EH (cell line): ENCODE results near the gene TNFRSF1B.
A peak's percentile ranks its signal among the peaks of the same experiment; 100 is the strongest.
"Not testable (repeated sequence)": the region's sequence is repeated elsewhere in the genome, so short reads cannot be mapped to it uniquely, and the experiment has no call there.

Source experiments
- DNase-seq: peaks from one replicate; pipeline ENCODE4 v3.0.0-alpha.2; 2015; ENCODE audit warnings: low read depth

TNFRSF1B gene

DNA sequence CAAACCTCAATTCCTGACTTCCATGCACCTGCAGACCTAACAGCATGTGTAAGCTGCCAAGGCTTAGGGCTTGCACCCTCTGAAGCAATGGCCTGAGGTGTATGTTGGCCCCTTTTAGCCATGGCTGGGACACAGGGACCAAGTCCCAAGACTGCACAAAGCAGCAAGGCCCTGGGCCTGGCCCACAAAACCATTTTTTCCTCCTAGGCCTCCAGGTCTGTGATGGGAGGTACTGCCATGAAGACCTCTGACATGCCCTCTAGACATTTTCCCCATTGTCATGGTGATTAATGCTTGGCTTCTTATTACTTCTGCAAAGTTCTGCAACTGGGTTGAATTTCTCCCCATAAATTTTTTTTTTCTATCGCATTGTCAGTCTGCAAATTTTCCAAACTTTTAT lies 55.9 kb downstream of the TNFRSF1B start:
- not testable (repeated sequence) for DNase-seq

DNA sequence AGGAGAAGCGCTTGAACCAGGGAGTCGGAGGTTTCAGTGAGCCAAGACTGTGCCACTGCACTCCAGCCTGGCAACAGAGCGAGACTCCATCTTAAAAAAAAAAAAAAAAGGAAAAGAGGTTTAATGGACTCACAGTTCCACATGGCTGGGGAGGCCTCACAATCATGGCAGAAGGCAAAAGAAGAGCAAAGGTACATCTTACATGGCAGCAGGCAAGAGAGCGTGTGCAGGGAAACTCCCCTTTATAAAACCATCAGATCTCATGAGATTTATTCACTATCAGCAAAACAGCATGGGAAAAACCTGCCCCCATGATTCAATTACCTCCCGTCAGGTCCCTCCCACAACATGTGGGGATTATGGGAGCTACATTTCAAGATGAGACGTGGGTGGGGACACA lies 57.3 kb downstream of the TNFRSF1B start:
- not testable (repeated sequence) for DNase-seq

- no peak for DNase-seq
Observed at GRCh38 chr1:12228979-12229378, 62.2 kb downstream of the TNFRSF1B start.

DNA sequence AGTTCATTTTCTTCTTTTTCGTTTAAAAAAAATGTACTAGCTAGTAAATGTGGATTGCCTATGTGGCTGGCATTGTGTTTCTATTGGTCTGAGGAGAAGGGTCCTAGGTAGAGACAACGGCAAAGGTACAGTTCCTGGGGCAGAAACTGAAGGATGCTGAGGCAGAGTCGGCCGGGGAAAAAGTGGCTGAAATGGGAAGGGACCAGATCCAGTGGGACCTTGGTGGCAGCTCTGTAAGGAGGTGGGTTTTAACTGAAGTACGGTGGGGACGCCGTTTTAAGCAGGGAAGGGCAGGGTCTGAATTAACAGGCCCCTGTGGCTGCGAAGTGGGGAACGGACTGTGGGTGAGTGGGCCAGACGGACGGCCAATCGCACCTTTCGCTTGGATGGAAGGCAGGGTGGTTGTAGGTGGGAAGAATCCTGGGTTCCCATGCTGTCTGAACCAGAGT lies 62.6 kb downstream of the TNFRSF1B start:
- DNase-seq = no peak

- DNase-seq = peak; percentile 77
Observed at GRCh38 chr1:12229835-12230548, 63.2 kb downstream of the TNFRSF1B start, which contains the start of gene VPS13D. TSS of gene VPS13D (plus strand) at chr1:12230030. CDS start at chr1:12234267, 4,237 bp downstream.

DNA sequence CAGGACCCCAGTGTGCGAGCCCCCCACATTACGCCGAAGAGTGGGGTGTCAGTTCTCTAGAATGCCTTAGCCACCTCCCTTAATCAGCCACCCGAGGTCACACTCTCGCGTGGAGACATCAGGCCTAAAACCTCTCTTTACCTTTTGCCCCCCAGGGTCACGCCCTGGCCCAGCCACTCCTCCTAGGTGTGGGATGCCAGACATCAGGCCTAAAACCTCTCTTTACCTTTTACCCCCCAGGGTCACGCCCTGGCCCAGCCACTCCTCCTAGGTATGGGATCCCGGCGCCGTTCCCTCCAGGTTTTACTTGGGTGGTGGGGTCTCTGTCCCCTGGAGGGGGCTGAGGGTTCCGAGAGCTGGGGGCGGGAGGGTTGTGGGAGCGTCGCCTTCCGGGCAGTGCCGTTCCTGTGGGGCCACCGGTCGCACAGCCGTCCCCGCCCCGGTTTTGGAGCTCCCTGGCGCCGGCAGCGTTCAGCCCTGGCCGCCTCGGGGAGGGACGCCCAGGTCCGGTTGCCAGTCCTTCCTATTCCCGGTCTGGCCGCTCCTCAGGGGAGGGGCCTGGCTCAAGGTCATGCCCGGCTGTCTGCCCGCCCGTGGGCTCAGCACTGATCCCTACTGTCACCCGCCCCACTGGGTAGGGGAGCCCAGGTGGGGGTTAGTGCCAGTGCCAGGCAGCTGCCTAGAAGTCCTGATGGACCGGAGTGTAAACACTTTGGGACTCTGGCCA lies 63.9 kb downstream of the TNFRSF1B start:
- peak; percentile 50 for DNase-seq

- DNase-seq = no peak
Observed at GRCh38 chr1:12231276-12231595, 64.4 kb downstream of the TNFRSF1B start.

DNA sequence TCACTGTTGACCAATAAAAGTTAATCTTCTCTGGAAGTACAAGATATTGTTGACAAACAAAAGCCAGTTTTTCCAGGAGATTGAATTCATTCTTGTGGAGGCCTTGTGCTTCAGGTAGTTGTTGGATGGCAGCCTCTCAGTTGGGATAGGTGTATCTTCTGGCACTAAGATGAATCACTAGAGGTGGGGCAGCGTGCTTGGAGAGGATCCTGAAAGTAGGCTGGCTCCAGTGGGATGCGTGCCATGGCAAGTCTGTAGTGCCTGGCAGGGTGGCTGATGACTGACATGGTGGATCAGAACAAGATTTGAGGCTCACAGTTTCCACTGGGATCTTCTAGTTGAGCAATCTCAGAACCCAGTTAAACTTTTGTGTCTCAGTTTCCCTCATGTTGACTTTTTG lies 65.4 kb downstream of the TNFRSF1B start:
- no peak for DNase-seq

- DNase-seq = peak; percentile 21
Observed at GRCh38 chr1:12244078-12244477, 77.3 kb downstream of the TNFRSF1B start.

DNA sequence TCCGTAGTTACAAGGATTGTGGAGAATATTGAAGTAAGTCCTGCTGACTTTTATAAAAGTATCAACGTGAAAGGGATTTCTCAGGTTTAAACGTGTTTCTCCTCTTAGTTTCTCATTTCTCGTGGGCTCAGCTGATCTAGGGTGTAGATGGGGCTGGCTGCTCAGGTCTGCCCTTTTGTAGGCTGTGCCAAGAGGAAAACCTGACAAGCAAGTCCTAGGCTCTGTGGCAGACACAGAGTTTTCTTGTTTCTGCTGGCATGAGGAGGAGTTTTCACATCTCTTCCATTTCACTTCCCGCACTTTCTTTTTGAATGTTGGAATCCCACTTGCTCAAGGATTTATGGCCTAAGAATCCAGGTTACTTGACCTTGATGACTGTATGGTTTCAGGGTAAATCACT lies 77.8 kb downstream of the TNFRSF1B start:
- DNase-seq = no peak

DNA sequence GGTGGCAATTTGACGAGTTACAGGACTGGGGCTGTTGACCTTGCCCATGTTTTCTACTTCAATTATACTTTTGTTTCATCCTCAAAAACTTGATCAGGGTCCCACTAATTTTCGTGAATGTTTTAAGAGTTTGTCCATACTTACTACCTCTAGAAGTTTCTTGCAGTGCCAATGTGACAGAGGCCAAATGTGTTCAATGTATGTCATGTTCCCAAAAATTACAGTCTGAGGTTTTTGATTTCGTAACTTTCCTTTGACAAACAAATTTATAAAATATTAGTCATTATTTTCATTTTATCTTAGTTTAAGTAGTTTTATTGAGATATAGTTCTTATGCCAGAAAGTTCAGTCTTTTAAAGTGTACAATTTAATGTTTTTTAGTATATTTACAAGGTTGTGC lies 78.3 kb downstream of the TNFRSF1B start:
- DNase-seq = peak; percentile 7

DNA sequence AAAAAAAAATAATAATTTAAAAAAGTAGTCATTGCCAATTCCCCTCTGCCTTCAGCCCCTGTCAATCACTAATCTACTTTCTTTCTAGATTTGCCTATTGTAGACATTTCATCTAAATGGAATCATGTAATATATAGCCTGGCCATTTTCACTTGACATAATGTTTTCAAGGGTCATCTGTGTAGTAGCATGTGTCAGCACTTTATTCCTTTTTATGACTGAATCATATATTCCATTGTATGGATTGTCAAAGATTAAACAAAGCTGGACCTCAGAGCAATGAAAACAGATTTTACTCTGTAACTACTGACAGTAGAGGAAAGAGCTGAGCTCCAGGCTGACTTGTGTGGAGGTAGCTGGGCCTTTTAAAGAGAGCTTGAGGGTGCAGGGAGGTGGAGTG lies 78.9 kb downstream of the TNFRSF1B start:
- DNase-seq = no peak

GRCh38 chr1:12246584-12246983 lies 79.8 kb downstream of the TNFRSF1B start:
- DNase-seq = no peak

DNA sequence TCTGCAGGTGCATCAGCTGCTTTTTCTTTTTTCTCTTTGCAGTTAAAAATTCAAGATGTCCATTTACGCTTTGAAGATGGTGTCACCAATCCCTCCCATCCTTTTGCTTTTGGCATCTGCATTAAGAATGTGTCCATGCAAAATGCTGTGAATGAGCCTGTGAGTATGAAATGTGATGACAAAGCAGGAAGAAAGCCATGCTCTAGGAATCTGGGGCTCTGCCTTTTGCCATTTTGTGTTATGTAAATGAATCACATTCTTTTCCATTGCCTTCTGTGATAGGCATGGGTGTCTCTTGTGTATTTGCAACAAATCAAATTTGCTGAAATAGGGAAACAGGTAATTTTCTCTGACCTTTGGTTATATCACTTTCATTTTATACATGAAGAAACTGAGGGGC lies 82.4 kb downstream of the TNFRSF1B start:
- DNase-seq = peak; percentile 55

- no peak for DNase-seq
Observed at GRCh38 chr1:12249748-12250147, 83.0 kb downstream of the TNFRSF1B start.

DNA sequence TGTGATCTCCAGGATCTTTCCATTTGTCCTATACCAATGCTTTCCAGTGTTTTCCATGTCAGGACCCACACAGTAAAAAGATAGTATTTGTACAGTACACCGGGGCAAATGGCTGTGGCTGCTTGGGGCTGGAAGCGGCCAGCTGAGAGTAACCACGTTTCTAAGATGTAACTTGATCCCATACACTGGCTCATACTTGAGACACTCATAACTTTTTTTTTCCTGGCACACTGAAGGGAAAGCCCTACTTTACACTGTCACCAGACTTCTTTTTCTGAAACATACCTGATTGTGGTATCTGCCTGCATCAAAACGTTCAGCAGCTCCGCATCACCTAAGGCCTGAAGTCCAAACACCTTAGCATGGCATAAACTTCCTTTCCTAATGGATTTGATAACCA lies 84.7 kb downstream of the TNFRSF1B start:
- DNase-seq = peak; percentile 40

DNA sequence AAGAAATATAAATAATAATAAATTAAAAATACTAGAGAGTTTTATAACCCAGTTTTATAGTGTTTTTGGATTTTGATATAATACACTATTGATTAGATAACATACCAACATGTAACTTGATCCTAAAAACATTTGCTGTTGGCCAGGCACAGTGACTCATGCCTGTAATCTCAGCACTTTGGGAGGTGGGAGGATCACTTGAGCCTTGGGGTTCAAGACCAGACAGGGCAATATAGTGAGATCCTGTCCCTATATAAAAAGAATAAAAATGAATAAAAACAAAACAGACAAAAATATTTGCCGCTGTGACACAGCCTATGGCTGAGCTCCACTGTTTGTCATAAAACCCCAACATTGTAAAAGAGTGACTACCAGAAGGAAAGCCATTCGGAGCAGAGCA lies 89.1 kb downstream of the TNFRSF1B start:
- DNase-seq = no peak

GRCh38 chr1:12258272-12258671 lies 91.5 kb downstream of the TNFRSF1B start:
- no peak for DNase-seq
